GM21723 (cell line): ENCODE measurements around the gene VAC14.
A peak's percentile ranks its signal among the peaks of the same experiment; 100 is the strongest.
"Not testable (repeated sequence)": the region's sequence is repeated elsewhere in the genome, so short reads cannot be mapped to it uniquely, and the experiment has no call there.

Experiments used
- ATAC-seq: cut with Tn5 transposase; IDR thresholded peaks from one replicate; pipeline ENCODE4 v1.9.1; 2021; ENCODE audit warnings: mild to moderate bottlenecking, moderate library complexity; ENCODE audit not compliant: unreplicated experiment

The VAC14 gene

DNA sequence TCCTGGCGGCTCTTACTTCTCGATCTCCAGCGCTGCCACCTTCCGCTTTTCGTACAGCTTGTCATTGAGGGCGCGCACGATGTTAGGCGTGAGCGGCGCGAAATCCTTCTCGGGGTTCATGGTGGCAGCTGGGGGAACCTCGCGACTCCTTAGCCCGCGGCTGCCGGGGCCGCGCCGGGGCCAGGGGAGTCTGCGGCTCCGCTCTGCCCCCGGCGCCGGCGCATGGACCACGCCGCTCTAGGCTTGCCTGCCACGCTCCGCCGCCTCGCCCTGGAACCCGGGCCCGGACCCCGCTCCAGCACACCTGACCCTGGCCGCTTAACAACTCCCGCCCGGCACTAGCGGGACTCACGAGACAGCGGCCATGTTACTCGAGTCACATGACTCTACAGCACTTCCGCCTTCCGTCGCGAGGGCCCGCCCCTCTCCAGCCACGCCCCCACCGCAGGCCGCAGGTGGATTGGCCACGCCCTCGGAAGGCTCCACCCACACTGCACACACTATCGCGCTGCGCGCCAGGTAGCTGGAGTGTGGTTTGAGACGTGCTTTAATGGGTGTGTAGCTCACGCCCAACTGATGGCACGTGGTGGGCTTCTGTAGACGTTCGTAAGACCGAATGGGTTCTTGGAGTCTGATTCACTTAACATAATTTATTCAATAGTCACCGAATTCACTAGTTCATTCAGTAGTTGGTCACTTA lies at the start of gene VAC14:
Gene VAC14 (minus strand): TSS at position 378 of the 700 bp plus-strand sequence. CDS start 258 bp downstream, at position 120.
- ATAC-seq, result peak; percentile 95

DNA sequence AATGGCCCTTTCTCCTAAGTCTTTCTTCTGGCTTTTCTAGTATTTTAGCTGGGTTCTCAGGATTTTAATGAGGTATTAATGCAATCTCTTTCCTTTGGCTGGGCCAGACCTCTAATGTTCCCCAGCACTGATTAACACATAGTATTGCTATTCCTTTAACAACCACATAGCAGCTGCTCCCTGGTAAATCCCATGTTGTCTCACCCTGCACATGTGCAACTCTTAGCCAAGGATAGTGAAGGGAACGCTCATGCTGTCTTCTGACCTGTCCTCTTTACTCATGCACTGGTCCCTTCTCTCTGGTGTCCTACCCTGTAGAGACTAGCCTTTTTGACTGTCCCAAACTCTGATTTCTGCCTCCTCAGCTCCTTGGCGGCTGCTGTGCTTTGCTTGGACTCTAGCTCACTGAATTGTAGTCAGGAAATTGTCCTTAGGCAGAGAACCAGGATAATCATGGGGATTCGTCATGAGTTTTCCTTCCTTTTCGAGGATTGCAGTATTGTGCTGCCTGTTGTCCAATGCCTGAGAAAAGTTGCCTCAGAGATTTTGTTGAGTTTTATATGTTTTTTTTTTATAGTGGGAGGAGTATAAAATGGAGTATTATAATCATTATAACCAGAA lies 22.6 kb upstream of the VAC14 start:
- ATAC-seq, result not testable (repeated sequence)

DNA sequence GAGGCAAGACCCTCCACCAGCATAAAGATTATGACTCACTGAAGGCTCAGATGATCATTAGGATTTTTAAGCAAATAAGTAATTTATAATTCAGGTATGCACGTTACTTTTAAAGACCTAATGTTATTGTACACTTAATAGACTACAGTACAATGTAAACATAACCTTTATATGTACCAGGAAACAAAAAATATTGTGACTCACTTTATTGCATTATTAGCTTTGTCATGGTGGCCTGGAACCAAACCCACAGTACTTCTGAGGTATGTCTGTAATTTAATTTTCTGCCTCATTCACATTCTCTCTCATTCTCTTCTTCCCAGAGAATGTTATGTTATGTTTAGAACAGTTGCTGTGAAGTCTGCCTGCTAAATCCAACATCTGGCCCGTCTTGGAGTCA lies 21.8 kb upstream of the VAC14 start:
- ATAC-seq, result not testable (repeated sequence)

DNA sequence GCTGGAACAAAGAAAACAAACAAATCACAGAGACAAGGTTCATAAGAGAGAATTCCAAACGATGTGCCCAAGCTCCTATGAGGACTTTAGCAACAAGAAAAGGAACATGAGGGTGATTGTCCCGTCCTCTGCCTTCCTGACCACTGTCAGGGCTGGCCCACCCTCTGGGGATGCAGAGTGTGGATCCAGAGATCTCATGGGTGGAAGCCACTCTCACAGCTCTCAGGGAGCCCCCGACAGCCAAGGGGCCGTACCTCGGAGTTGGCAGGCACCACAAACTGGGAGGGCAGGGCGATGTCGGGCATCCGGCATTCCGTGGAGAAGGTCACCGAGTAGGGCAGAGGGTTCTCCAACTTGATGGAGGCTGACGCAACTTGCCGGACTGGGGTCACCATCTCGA lies 17.1 kb upstream of the VAC14 start:
- ATAC-seq, result not testable (repeated sequence)

DNA sequence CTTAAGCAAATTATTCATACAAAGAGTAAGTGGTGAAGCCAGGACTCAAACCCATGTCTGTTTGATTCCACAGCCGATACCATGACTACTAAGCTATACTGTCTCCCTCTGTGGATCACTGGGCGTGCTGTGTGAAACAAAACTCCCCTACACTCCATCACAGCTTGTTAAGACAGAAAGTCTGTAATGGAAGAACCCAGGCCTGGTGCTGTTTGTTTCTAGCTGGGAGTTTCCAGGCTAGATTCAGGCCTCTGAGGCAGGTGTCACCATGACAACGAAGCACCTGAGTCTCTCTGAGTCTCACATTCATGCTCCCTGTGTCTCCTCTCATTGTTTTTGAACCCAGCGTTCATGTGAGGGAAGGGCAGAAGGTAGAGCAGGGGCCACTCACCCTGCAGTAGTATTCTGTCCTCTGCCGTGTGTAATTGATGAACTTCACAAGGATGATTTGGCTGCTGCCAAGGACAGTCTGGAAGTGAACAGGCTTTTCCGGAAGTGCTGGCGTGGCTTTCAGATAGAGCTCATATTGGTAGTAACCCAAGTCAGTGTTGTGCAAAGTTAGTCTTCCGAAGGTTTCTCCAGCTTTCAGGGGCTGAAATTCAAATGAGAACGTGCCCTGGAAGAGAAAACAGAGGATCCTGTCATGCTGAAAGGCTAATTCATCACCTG lies 8.6 kb upstream of the VAC14 start:
- ATAC-seq, result no peak

DNA sequence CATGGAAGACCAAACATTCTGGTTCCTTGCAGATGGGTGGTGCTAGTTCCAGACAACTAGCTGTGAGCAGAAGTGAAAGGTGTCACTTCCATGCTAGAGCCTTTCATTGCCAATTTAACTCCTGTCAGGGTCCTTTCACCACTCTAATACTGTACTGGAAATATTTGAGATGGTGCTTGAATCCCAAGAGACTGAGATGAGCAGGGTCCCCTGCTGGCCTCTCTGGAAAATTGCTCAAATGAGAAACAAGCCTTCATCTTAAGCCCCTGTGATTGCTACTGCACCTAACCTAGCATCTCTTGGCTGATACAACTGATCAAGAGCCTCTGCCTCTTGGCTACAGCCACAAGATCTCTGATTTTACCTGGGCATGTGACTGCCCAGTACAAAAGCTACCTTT lies 7.4 kb upstream of the VAC14 start:
- no peak for ATAC-seq

DNA sequence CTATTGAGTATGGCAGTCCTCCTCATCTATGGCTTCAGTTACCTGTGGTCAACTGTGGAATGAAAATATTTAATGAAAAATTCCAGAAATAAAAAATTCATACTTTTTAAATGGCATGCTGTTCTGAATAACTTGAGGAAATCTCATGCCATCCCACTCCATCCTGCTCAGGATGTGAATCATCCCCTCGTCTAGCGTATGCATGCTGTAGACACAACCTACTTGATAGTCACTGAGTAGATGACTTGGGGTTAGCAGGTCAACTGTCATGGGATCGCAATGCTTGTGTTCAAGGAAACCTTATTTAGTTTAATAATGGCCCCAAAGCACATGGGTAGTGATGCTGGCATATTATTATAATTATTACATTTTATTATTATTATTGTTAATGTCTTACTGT lies 4.8 kb upstream of the VAC14 start:
- ATAC-seq, result no peak

DNA sequence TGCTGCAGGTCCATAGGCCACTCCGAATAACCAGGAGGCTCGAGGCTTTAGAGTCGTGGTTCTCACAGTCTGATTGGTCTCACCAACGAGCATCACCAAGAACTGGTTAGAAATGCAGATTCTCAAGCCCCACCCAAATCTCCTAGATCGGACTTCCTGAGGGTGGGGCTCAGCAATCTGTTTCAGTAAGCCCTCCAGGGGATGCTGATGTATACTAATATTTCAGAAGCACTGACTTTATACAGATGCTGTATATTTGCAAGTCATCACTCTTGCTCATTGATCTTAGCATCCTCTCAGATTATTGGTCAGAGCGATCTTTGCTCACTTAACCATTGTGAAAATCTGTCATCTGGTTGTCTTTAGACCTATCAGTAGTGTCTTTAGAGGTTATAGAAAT lies 4.4 kb upstream of the VAC14 start:
- ATAC-seq, result no peak

DNA sequence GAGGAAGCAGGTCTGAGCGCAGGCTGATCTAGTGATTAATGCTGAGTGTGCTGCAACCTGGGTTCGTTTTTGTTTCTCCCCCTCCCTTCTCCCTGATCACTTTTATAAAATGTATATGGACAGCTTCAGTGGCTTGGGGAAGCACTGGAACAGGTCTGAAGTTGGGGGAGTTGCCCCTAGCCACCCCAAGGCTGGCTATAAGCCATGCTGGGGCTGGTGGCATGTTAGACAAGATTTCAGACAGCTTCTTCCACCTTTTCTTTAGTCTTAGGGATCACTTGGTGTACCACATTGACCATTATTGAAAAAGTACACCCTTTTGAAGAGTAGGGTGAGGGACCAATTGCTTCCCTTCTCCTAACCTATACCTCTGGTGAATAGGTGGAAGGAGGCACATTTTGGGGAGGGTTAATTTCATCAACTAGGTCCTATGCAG lies 3.8 kb upstream of the VAC14 start:
- no peak for ATAC-seq

DNA sequence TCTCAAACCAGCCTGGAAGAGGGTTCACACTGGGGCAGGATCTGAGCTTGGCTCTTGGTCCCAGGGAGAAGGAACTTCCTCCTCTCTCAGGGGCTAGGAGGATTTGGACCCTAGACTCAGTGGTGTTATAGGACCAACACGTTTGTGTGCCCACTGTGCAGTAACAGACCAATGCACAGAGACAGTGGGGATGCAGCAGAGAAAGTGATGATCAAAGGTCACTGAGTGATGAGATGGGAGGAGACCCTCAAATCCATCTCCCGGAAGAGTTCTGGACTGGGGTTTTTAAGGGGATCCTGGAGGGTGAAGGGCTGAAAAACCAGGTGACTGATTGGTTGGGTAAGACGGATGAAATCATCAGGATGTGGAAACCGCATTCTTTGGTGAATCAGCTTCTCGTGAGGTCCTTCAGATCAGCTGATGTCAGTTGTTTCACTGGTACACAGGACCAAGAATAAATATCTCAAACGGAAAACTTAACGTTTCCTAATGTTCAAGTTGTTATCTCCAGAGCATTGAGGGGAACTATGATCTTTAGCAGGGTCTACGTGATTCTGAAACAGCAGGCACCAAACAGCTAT lies 3.3 kb upstream of the VAC14 start:
- no peak for ATAC-seq

DNA sequence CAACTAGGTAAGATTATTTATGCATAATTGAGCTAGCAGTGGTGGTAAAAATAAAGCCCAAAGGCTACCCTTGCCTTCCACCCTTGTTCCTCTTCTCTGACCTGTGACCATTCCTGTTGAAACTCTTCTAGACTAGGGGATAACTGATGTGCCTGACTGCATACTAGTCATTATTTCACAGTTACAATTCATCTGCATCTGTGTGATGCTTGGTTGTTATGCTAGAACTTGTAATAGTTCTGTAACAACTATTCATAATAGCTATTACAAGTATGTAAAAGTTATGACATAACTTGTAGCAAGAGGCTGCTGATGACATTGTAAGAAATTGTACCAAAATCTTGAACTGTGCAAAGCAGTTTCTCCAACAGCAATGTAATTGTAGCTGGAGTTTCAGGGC lies 2.4 kb upstream of the VAC14 start:
- ATAC-seq, result no peak

DNA sequence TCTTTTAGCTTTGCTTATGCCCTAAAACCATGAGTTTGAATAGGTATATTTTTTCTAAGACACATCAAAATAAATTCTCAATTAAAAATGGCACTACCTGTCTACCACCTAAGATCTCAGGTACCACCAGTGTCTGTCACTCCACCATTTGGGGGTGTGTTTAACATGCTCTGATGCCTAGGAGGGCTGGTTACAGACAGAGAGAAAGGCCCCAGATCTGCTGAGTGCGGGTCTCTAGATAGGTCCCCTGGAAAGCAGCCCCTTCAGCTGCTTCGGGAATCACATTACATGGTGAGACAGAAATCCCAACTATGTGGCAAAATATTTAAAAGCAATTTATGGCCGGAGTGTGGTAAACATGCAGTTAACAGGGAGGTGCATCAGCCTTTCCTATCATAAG lies 653 bp upstream of the VAC14 start:
- ATAC-seq, result no peak

DNA sequence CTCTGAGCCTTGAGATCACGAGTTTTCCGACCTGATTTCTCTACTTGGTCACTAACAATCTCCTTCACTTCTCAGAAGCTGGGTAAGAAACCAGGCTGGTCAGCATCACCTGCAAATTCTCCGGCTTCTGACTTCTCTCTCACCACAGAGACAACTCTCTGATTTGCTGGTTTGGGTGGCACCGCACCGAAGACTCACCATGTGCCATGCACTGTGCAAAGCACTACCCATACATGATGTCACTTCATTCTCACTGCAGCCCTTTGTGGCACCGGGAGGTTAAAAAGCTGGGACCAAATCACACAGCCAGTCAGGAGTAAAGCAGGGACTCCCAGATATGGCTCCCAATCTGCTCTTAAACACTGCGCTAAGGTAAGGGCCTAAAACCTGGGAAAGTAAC lies 647 bp downstream of the VAC14 start:
- no peak for ATAC-seq

DNA sequence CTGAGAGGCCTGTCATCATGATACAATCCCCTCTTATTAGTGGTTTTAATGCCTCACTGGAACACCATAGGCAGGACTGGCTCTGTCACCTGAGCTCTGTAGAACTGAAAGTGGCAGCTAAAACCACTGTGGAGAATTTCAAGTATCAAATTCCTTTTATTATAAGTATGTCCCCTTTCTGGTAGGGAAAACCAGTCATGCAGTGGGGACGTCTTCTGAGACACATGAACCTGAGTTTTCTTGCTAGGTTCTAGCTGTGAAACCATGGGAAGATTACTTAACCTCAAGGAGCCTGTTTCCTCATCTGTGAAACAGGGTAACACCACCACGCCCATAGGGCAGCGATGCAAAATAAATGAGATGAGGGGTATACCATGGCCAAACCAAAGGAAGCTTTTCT lies 4.7 kb downstream of the VAC14 start:
- ATAC-seq, result no peak

DNA sequence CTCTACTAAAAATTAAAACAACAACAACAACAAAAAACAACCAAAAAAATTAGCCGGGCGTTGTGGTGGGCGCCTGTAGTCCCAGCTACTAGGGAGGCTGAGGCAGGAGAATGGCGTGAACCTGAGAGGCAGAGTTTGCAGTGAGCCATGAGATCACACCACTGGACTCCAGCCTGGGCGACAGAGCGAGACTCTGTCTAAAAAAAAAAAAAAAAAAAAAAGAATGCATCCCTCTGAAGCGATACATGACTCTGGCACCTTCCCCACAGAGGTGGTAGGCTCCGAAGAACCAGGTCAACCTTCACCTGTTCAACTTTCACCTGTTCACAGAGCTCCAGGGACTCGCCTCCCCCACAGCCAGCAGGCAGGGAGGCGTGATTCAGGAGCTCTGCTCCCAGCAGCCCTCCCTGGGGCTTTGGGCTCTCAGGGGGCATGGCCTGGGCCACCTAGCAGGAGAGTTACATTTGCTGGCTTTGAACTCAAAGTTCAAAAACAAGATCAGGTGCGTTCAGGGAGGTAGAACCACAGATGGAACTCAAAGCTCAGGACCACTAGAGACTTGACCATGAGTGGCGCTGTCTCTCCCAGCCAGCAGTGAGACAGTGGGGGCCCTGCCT lies 5.6 kb downstream of the VAC14 start:
- ATAC-seq, result no peak

DNA sequence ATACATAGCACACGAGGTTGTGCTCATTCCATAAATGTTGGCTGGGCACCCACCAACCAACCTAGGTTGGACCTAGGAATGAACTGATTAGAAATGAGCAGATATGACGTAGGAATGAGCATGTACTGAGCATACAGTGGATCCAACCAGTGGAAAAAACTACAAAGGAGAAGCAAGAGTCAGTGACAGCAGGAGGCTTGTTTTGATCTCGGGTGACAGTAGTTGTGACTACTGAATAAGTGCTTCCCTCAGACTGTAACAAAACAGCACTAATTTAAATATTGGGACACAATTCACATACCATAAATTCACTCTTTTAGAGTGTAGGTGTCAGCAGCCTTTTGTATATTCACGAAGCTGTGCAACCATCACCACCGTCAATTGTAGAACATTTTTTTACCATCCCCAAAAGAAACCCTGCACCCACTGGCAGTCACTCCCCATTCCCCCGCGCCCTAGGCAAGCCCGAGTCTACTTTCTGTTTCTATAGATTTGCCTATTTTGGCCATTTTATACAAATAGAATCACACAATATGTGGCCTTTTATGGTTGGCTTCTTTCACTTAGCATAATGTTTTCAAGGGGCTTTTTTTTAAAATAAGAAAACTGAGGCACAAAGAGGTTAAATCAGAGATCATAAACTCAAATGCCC lies 7.0 kb downstream of the VAC14 start:
- peak; percentile 65 for ATAC-seq

DNA sequence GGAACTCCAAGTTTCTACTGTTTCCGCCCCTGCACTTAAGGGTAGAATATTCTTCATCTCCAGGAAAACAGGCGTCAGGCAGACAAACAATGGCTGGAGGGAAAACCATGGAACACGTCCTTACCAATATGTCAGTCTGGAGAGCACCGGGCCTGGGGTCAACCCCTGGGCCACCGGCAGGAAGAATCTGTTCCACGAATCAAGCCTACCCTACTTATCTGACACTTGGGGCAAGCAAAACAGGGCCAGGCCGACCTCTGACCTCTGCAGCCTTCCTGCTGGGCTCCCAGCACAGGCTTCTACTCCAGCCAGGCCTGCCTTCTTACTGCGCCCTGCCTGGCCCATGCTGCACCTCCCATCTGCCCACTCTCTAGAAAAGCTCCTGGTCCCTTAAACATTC lies 10.1 kb downstream of the VAC14 start:
- no peak for ATAC-seq

DNA sequence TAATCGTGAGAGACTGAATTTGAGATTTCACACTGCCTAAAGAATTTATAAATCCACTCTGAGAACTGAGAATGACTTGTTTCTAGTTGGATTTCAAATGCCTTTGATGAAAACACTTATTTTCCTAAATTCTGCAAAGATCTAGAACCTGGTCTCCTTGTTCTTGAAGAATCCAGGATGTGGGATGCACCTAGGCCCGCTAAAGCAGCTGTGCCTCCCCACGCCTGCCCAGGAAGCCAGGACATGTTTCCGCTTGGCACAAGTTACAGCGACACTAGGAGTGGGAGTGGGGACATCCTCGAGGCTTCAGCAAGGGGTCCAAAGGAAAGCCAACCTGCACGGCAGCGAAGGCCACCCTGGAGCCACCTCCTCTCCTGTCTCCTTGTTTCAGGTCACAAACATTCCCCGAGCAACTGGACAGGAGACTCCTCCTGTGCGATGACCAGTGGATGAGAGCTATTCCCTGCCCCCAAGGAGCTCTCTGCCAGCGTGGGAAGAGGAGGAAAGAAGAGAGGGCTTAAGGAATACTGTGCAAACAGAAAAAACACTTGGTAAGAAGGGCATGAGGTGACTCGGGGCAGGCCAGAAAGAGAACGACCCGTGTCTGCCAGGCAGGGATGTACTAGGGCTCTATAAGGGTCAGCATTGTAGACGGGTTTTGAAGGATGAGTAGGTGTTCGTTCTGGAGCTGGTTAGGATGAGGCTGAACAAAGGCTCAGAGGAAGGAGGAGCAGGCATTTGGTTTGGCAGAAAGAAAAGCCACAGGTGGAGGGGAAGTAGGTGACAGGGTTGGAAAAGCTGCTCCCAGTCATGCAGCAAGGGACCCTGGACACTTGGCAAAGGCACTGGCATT lies 11.1 kb downstream of the VAC14 start:
- ATAC-seq, result no peak

DNA sequence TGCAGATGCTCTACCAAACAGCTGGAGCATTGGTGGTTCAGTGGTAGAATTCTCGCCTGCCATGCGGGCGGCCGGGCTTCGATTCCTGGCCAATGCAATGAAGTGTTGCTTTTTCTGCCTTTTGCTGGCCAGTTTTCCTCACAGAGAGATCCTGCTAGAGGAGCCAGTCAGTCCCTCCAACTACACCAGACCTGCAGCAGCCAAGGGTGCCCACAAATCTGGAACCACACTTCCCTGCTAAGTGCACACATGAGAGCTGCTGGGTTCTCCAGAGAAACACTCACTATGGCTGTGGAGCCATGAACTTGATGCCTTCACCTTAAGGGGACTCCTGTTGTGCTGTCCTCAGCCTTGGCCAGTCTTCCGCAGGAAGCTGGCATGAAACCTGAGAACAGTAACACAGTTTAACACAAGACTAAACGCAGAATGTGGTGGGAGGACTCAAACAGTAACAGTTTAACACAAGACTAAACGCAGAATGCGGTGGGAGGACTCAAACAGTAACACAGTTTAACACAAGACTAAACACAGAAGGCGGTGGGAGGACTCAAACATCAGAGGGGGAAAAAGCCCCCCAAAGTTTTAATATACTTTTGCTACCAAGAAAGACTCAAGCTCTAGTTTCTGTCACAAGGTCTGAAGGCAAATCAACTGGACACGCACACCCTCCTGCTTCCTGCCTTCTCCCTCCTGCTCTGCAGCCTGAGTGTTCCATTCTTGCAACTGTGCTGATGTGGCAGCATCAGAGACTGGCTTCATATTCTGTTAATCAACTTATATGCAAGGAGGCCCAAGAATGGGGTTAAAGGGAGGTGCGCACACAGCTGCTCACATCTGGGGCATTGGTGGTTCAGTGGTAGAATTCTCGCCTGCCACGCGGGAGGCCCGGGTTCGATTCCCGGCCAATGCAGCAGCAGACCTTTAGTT lies 12.0 kb downstream of the VAC14 start:
- no peak for ATAC-seq
